HG03066 (cell line): ENCODE results near the gene EHD1.

ENCODE experiments used
- ATAC-seq: cut with Tn5 transposase; IDR thresholded peaks from one replicate; pipeline ENCODE4 v1.9.1; 2021; ENCODE audit warnings: low read depth; ENCODE audit not compliant: unreplicated experiment

Gene EHD1

DNA sequence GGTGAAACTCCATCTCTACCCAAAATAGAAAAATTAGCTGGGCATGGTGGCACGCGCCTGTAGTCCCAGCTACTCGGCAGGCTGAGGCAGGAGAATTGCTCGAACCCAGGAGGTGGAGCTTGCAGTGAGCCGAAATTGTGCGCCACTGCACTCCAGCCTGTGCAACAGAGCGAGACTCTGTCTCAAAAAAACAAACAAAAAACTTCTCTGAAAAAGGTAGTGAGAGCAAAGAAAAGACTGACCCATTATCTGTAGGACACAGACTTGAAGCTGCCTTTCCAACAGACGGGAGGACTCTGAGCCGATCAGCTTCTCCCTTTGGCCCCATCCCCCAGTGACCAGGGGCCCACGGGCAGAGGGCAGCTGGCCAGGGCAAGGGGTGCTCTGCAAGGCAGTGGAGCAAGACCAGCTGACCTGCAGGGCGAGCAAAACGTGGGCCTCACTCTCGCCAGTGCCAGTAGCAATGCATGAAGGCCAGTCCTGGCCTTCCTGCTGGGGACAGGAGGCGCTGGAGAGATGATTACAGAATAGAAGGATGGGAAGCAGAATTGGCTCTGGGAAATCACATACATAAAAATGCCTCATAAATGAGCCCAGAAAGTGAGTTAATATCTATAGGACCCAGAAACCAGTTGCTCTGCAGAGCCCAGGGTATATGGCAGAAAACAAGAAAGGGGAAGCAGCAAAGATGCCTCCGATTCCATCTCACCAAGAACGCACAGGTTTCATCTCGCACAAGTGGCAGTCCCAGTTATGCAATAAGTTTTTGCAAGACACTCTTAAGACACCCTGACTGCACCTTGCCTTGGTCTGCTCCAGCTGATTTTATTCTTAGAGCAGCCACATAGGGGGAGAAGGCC is 2.8 kb downstream of the EHD1 start:
- ATAC-seq: no peak

DNA sequence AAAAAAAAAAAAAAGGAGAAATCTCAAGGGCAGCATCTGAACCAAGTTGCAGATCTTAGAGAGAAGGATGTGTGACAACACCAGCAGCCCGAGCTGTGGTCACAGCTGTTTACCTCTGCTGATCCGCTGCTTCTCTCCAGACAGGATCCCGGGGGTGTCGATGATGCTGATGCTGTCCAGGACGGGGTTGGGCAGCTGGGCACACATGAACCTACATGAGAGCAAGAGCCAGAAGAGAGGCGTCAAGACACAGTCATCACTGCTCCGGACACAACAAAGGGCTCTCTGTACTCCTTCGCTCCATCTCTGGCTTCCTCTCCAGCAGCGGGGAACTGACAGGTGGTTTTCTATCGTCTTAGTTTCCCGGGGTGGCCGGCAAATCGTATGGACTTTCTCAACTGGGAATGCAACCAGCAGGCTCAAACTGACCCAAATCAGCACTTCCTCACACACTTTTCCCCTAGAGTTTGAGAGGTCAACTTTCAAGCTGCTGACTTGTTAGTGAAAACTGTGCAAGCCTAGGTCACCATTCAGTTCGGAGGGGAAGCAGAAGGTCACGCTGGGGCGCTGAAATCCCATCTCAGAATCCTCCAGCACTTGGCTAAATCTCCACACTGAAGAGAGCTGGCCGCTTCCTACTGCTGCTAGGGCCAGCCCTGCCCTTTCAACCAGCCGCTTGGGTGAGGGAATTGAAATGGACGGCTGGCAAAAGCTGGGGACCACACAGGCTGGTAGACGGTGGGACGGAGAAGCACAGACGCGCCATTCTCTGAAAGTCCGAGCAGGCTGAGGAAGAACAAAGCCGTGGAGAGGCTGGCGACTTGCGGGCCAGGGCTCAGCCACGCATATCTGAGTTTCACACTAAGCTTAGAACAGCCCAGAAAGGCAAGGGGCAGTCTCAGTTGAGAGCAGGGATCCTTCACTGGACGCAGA is 3.8 kb downstream of the EHD1 start:
- ATAC-seq: no peak

DNA sequence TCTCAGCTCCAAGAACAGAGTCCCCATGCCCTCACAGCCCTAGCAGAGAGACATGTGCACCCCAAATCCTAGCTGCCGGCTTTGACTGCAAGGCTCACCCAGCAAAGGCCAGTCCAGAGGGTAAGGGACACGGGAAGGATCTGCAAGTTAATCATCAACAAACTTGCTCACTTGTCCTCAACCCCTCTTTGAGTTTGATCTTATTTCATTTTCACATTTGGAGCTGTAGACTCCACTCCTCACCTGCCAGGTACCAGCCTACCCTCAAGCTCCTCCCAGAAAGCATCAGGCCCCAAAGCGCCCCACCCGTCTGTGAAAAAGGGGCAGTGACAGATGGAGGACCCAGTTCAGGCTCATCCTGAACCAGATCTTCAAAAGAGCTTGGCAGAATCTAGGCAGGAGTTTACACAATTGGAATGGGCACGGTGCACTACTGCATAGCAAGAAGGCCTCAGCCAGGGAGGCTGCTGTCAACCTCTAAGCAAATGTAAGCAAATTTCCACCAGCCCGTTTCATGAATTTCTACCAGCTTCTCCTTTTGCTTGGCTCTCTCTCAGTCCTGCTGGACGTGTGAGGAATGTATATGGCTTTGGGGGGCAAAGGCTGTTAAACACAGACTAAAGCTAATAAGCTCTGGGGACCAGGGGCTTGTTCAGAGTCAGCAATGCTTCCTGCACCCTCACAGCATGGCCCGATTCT is 5.5 kb downstream of the EHD1 start:
- ATAC-seq: no peak

DNA sequence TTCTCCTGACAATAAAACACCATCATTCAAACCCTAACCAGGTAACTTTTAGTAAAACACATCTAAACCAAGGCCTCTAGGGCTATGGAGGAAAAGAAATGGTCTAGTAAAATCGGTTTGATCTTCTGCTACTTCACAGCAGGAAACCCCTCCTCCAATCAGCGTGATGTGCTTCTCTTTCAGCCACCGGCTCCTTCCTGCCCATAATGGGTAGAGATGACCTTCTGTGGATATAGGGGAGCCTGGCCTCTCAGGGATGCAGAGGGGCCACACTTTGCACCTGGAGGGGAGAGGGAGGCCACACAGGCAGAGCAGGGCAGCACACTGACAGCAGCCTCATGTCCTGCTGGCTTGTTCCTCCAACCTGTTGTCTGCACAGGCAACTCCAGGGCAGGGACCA is 6.9 kb downstream of the EHD1 start:
- ATAC-seq: no peak

DNA sequence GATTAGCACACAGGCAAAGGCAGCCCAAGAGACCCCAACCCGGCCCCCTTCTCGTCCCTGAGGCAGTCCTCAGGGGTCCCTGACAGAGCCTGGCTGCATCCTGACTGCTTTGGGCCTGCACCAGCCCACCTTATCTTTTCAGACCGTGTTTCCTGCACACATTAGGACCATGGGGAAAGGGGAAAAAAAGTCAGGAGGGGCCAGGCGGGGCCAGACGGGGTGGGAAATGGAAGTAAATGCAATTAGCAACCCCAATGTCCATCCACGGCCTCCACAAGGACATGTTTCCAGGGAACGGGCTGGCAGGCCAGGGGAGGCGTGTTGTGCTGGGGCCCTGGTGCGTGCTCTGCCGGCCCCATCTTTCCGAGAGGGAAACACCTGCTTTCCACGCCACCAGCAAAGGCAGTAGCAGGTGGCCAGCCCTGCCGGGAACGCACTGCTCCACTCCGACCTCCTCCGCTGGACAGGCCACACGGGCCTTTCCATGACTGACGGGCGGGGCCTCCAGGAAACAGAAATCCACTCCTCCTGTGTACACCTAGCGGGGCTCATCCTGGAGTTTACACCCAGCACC is 7.4 kb downstream of the EHD1 start:
- ATAC-seq: no peak

DNA sequence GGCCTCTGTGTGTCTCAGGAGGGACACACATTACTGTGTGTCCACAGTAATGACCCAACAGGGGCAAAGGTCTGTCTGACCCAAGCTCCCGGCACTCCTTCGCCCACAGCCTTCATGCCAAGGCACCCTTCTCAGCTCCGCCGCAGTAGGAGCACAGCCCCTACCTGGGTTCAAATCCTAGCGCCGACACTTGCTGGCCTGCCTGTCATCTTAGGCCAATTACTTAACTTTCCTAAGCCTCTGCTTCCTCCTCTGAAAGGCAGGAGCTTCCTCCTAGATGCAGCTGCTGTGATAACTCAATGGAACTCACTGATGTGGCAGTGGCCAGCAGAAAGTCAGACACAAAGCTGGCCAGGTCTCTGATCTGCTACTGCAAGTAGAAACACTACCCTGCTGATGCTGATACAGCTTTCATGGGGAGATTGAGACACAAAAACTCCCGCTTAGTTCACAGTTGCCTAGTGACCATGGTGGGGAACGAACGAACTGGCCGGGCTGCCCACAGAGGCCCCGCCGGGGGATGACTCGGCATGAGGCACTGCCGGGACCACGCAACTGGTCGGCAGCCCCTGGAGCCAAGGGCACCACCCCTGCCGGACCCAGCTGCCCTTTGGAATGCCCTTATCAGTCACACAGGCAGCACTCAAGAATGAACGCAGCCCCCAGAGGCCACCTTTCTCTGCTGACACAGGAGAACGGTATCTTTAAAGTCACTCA is 8.1 kb downstream of the EHD1 start:
- ATAC-seq: no peak

DNA sequence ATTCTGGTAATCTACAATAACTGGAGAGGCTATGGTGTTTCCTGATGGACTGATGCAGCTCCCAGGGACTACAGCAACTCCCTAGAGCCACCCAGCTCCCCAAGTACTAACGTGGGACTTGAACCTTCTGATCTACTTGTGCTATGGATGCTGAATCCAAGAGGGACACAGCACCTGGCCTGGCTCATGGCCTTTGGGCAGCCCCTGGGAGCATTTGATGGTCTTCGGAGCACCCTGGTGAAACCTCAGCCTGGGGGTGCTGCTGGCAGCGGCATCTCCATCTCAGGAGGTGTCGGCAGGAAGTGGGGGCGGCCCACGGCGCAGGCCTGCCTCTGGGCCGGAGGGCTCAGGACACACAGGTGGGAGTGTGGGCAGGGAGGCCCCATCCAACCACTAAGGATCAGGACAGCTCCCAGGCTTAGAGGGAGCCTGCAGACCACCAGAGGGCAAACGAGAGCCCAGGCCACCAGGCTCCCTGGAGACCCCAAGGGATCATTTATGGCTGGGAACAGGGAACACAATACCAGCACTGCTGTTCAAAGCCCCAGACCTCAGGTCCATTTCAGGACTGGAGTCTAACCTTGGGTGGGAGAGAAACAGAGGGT is 8.7 kb downstream of the EHD1 start:
- no peak for ATAC-seq

DNA sequence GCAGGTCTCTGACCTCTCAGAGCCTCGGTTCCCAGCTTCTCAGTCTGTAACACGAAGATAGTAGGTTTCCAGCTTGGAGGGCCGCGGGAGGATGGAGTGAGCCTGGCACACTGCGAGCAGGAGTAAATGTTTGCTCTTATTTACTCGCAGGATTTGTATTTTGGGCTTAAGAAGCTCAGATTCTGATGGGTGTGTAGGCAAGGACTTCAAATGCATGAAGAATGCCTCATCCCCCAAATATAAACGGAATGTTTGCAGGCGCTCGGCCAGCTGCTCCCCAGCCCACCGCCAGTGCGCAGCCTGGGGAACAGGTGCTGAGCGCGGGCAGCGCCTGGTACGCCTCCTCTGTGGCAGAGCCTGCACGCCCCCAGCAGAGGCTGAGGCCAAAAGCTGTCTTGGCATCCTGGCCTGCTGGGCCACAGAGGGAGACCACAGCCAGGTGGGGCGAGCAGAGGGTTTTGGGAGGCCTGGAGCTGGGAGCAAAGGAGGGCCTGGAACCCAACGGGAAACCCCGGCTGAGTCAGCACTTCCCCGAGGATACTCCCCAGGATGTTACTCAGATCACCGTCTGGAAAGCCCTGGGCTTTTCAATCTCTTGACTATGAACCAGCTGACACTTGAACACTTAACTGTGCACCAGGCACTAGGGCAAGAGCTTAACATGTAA is 9.4 kb downstream of the EHD1 start:
- no peak for ATAC-seq

DNA sequence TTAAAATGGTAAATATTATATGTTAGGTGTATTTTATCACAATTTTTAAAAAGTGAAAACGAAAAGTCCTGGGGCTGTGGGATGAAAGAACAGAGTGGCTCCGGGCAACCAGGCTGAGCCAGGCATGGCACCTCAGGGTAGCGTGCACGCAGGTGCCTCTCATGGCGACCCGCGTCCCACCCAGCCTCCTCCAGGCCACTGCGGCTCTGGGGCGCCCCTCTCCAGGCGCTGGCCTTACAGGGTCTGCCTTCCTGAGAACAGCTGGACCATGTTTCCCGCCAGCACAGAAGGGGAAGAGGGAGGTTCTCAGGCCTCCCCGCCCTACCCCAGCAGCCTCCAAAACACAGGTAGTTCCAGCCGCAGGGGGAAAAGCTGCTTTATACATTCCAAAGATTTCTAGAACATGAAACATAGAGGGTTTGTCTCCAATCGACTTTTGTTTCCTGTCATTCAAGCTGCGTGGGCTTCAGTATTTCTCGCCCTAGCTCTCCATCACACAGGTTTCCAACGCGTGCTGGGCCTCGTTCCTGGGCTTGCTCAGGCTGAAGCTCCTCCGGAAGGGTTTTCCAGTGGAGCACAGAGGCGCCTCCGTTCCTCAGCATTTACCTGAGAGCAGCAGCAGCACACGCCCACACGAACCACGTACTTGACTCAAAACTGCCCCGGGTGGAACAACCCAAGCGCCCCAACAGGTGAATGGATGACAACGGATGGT is 10.5 kb downstream of the EHD1 start:
- no peak for ATAC-seq

DNA sequence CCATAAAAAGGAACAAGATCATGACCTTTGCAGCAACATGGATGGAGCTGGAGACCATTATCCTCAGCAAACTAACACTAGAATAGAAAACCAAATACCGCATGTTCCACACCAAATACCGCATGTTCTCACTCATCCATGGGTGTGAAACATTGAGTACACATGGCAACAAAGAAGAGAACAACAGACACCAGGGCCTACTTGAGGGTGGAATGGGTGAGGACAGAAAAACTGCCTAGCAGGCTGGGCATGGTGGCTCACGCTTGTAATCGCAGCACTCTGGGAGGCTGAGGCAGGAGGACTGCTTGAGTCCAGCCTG is 12.3 kb downstream of the EHD1 start:
- ATAC-seq: no peak

DNA sequence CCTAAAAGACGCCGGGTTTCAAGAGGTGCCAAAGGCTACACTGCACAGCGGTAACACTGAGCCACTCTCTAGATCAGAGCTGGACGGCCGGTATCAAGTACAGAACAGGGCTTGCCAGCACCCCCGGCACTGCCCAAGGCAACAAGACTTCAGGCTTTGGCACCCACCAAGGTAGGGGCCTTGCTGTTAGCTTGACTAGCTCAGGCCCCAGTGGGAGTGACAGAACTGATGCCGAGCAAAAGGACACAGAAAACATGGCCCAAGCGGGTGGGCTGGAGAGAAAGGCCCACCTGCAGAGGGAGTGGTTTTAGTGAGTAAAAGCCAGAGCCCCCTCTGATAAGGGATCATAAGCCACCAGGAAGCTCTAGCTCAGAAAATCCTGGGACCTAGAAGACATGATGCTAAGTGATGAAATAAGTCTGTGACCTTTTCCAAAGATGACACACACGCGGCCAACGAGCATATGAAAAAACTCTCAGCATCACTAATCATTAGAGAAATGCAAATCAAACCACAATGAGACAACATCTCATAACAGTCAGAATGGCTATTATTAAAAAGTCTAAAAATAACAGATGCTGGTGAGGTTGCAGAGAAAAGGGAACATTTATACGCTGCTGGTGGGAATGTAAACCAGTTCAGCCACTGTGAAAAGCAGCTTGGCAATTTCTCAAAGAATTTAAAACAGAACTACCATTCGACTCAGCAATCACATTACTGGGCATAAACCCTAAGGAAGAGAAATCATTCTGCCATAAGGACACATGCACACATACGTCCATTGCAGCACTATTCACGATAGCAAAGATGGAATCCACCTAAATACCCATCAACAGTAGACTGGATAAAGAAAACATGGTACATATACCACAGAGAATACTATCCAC is 12.9 kb downstream of the EHD1 start:
- no peak for ATAC-seq

DNA sequence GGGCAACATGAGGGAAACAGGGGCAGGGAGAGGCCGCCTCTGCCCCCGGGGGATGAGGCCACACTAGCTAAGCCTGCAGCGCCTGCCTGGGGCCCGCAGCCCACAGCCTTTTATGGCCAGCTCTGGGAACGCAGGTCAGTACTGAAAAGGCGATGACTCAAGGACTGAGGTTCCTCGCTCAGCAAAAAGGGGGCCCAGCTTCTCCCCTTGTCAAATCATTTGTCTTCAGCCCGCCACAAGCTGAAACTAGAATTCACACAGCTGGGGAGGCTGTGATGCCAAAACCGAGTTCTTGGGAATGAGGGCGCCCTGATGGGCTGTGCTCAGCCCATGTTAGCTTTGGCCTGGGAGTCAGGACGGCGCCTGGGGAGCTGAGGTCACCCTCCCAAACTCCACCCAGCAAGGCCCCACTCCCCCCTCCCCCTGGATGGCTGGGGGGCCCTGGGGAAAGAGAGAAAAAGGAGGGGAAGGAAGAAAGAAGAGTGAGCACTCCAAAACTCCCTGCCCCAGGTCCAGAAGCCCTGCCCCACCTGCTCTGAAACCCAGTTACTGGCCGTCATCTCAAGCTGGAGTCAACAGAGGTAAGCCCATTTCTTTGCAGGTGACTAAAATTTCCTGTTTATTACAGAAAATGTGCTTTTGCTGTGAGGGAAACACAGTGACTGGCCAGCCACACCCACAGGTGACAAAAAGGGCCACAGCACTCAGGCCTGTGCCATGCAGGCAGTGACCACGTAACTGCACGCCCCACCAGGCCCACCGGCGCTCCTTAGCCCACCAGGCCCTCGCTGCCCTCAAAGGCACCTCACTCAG is 13.7 kb downstream of the EHD1 start:
- ATAC-seq: no peak

DNA sequence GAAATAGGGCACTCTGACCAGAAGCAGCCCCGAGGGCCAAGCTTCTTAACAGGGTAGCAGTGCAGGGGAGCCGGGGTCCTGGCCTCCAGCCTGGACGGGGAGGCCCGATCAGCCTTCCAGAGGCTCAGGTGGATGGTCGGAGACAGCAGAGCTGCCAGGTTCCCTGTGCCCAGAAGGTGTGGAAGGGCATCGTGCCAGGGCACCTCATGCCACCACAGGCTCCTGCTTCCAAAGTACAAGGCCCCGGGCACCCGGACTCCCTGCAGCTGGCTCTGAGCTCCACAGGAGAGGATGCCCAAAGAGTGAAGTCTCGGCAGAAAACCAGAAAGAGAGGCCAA is 14.3 kb downstream of the EHD1 start:
- no peak for ATAC-seq

DNA sequence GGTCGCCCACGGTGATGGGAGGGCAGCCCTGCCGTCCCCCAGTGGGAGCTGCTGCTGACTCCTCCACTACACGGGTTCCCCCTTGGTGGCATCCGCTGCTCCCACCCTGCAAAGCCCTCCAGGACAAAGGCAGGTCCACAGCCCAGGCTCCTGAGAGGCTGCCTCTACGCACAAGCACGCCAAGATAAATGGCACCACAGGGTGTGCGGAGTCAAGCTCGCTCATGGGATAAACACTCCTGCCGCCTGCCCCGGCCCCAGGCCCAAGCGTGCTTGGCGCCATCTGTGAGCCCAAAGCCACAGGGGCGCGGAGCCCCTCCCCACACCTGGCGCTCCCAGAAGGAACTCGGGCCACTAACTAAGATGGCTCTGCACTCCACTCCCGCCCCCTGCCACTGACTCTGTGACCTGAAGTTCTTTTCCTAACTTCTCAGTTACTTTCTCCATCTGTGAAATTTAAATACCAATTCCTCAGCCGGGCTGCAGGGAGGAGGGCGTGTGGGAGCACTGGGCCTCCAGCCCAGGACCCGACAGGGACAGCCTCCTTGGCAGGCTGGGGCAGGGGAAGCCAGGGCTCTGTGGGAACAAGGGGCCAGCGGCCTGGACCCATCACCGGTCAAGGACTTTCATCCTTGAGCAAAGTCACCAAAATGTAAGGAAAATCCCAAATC is 14.9 kb downstream of the EHD1 start:
- no peak for ATAC-seq

DNA sequence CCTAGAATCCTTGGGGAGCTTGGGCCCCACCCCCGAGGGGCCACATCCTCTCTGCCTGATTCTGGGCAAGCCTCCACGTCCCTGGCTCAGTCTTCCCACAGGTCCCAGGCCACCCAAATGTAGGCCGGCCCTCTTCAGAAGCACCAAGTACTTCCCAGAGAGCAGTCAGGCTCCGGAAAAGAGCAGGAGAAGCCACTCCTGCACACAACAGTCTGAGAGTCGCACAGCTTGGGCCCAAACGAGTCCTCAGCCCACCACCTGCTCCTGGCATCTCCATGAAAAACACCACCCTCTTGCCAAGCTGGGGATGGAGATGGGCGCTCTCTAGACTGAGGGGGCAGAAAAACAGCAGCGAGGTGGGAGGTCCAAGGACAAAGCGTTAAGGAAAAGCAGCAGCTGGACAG is 15.4 kb downstream of the EHD1 start:
- ATAC-seq: no peak

DNA sequence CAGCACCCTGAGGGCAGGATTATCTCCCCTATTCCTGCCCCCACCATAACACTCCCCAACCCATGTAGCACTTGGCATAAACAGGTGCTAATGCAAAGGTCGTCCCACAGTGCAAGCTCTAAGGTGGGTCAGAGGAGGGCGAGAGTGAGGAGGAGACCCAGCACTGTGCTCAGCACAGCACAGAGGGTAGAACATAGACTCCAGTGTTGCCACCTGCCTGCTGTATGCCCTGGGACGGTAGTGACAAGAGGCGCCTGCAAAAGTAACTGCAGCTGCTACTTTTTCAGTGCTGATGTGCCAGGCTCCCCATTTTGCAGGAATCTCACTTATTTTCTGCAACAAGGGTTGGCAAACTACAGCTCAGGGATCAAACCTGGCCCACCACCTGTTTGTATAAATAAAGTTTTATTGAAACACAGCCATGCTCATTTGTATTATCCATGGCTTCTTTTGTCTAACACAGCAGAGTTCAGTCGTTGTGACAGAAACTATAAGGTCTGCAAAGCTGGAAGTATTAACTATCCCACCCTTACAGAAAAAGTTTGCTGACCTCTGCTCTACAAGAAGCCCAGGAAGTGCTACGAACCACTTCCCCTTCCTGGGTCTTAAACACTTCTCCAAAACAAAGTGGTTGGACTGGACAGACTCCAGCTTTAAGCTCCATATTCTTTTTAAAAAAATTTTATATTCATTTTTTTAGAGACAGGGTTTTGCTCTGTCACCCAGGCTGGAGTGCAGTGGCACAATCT is 17.0 kb downstream of the EHD1 start:
- no peak for ATAC-seq
